ENCODE measurements around the gene RBM10.

RBM10 gene

GRCh38 chrX:47156611-47157520, 11.8 kb downstream of the RBM10 start:
- Histone ChIP-seq H3K27me3 (ENCODE audit: insufficient read depth, low read length) (no peaks in the 10 kb centered on the region), H3K4me1 (ENCODE audit: insufficient read depth, low read length) (no peaks in the 10 kb centered on the region), H3K9ac (ENCODE audit: low read depth, low read length) (no peak overlapping the region), H3K27ac (ENCODE audit: low read length) (no peak overlapping the region), H3K9me3 (ENCODE audit: insufficient read depth, low read depth, low read length) (no peaks in the 10 kb centered on the region), H3K4me3 (ENCODE audit: low read length) (no peak overlapping the region), H3K36me3 (ENCODE audit: insufficient read depth, low read depth, low read length) (peaks cover 32% of the 10 kb centered on the region)

GRCh38 chrX:47158131-47158530, 13.1 kb downstream of the RBM10 start:
- H3K27ac ChIP-seq (ENCODE audit: low read length) = no peak overlapping the region
- peaks cover 27% of the 10 kb centered on the region for H3K36me3 ChIP-seq (ENCODE audit: insufficient read depth, low read depth, low read length)
- no peak overlapping the region for H3K4me3 ChIP-seq (ENCODE audit: low read length)
- no peak overlapping the region for H3K9ac ChIP-seq (ENCODE audit: low read depth, low read length)
- no peaks in the 10 kb centered on the region for H3K4me1 ChIP-seq (ENCODE audit: insufficient read depth, low read length)
- no peaks in the 10 kb centered on the region for H3K27me3 ChIP-seq (ENCODE audit: insufficient read depth, low read length)
- H3K9me3 ChIP-seq (ENCODE audit: insufficient read depth, low read depth, low read length) = no peaks in the 10 kb centered on the region

GRCh38 chrX:47158781-47159180, 13.8 kb downstream of the RBM10 start:
- Histone ChIP-seq H3K27ac (ENCODE audit: low read length) (no peak overlapping the region), H3K36me3 (ENCODE audit: insufficient read depth, low read depth, low read length) (peaks cover 21% of the 10 kb centered on the region), H3K9ac (ENCODE audit: low read depth, low read length) (no peak overlapping the region), H3K4me1 (ENCODE audit: insufficient read depth, low read length) (no peaks in the 10 kb centered on the region), H3K4me3 (ENCODE audit: low read length) (no peak overlapping the region), H3K9me3 (ENCODE audit: insufficient read depth, low read depth, low read length) (no peaks in the 10 kb centered on the region), H3K27me3 (ENCODE audit: insufficient read depth, low read length) (no peaks in the 10 kb centered on the region)

- Histone ChIP-seq H3K4me1 (ENCODE audit: insufficient read depth, low read length) (no peaks in the 10 kb centered on the region), H3K9me3 (ENCODE audit: insufficient read depth, low read depth, low read length) (no peaks in the 10 kb centered on the region), H3K4me3 (ENCODE audit: low read length) (no peak overlapping the region), H3K9ac (ENCODE audit: low read depth, low read length) (no peak overlapping the region), H3K27ac (ENCODE audit: low read length) (no peak overlapping the region), H3K36me3 (ENCODE audit: insufficient read depth, low read depth, low read length) (peaks cover 17% of the 10 kb centered on the region), H3K27me3 (ENCODE audit: insufficient read depth, low read length) (no peaks in the 10 kb centered on the region)
These were observed 15.8 kb downstream of the RBM10 start for GRCh38 chrX:47160781-47161180.

GRCh38 chrX:47162927-47163583, 18.0 kb downstream of the RBM10 start:
- H3K4me1 ChIP-seq (ENCODE audit: insufficient read depth, low read length) = no peaks in the 10 kb centered on the region
- no peak overlapping the region for H3K27ac ChIP-seq (ENCODE audit: low read length)
- no peaks in the 10 kb centered on the region for H3K9me3 ChIP-seq (ENCODE audit: insufficient read depth, low read depth, low read length)
- H3K4me3 ChIP-seq (ENCODE audit: low read length) = no peak overlapping the region
- H3K27me3 ChIP-seq (ENCODE audit: insufficient read depth, low read length) = no peaks in the 10 kb centered on the region
- no peak overlapping the region for H3K9ac ChIP-seq (ENCODE audit: low read depth, low read length)
- no peaks in the 10 kb centered on the region for H3K36me3 ChIP-seq (ENCODE audit: insufficient read depth, low read depth, low read length)

- Histone ChIP-seq H3K9ac (ENCODE audit: low read depth, low read length) (no peak overlapping the region), H3K4me3 (ENCODE audit: low read length) (no peak overlapping the region), H3K36me3 (ENCODE audit: insufficient read depth, low read depth, low read length) (no peaks in the 10 kb centered on the region; the same call in 1 of the 2 replicates), H3K27me3 (ENCODE audit: insufficient read depth, low read length) (no peaks in the 10 kb centered on the region), H3K4me1 (ENCODE audit: insufficient read depth, low read length) (no peaks in the 10 kb centered on the region), H3K9me3 (ENCODE audit: insufficient read depth, low read depth, low read length) (no peaks in the 10 kb centered on the region), H3K27ac (ENCODE audit: low read length) (no peak overlapping the region)
These were observed 19.4 kb downstream of the RBM10 start for GRCh38 chrX:47164420-47164819.

- Histone ChIP-seq H3K4me3 (ENCODE audit: low read length) (no peak overlapping the region), H3K9ac (ENCODE audit: low read depth, low read length) (no peak overlapping the region), H3K4me1 (ENCODE audit: insufficient read depth, low read length) (no peaks in the 10 kb centered on the region), H3K9me3 (ENCODE audit: insufficient read depth, low read depth, low read length) (no peaks in the 10 kb centered on the region), H3K36me3 (ENCODE audit: insufficient read depth, low read depth, low read length) (no peaks in the 10 kb centered on the region; the same call in 1 of the 2 replicates), H3K27me3 (ENCODE audit: insufficient read depth, low read length) (no peaks in the 10 kb centered on the region), H3K27ac (ENCODE audit: low read length) (no peak overlapping the region)
These were observed 21.1 kb downstream of the RBM10 start for GRCh38 chrX:47166126-47166525.

GRCh38 chrX:47168495-47169073, 23.6 kb downstream of the RBM10 start:
- Histone ChIP-seq H3K27me3 (ENCODE audit: insufficient read depth, low read length) (no peaks in the 10 kb centered on the region), H3K9ac (ENCODE audit: low read depth, low read length) (no peak overlapping the region), H3K27ac (ENCODE audit: low read length) (no peak overlapping the region), H3K36me3 (ENCODE audit: insufficient read depth, low read depth, low read length) (peaks cover 23% of the 10 kb centered on the region; the same call in 1 of the 2 replicates), H3K4me3 (ENCODE audit: low read length) (no peak overlapping the region), H3K9me3 (ENCODE audit: insufficient read depth, low read depth, low read length) (no peaks in the 10 kb centered on the region), H3K4me1 (ENCODE audit: insufficient read depth, low read length) (no peaks in the 10 kb centered on the region)

GRCh38 chrX:47169273-47169672, 24.3 kb downstream of the RBM10 start:
- H3K36me3 ChIP-seq (ENCODE audit: insufficient read depth, low read depth, low read length) = peaks cover 26% of the 10 kb centered on the region; the same call in 1 of the 2 replicates
- H3K4me1 ChIP-seq (ENCODE audit: insufficient read depth, low read length) = no peaks in the 10 kb centered on the region
- H3K4me3 ChIP-seq (ENCODE audit: low read length) = no peak overlapping the region
- H3K27me3 ChIP-seq (ENCODE audit: insufficient read depth, low read length) = no peaks in the 10 kb centered on the region
- H3K27ac ChIP-seq (ENCODE audit: low read length) = no peak overlapping the region
- no peak overlapping the region for H3K9ac ChIP-seq (ENCODE audit: low read depth, low read length)
- H3K9me3 ChIP-seq (ENCODE audit: insufficient read depth, low read depth, low read length) = no peaks in the 10 kb centered on the region

- Histone ChIP-seq H3K27me3 (ENCODE audit: insufficient read depth, low read length) (no peaks in the 10 kb centered on the region), H3K9ac (ENCODE audit: low read depth, low read length) (no peak overlapping the region), H3K4me3 (ENCODE audit: low read length) (no peak overlapping the region), H3K27ac (ENCODE audit: low read length) (no peak overlapping the region), H3K4me1 (ENCODE audit: insufficient read depth, low read length) (no peaks in the 10 kb centered on the region), H3K9me3 (ENCODE audit: insufficient read depth, low read depth, low read length) (no peaks in the 10 kb centered on the region), H3K36me3 (ENCODE audit: insufficient read depth, low read depth, low read length) (peaks cover 28% of the 10 kb centered on the region)
These were observed 24.9 kb downstream of the RBM10 start for GRCh38 chrX:47169726-47170515.

Data from iPS-20b (cell line).